Naive thymus-derived CD8-positive, alpha-beta T cell (primary cell): ENCODE measurements around the gene PODXL. TPM values are rescaled to one million over a fixed set of nuclear protein-coding genes. Genes with fewer than 3 reads are reported as not detected.

Experiments
- ATAC-seq, 2 donors: fragments of 150-1000 bp; cut with Tn5 transposase in 1 of 2; sonication (Bioruptor Pico), chemical (Tn5 transposase) in 1 of 2; 1 replicate in 1 of 2; 2 replicates in 1 of 2; pipeline ENCODE4 v1.10.0; 2021; ENCODE audit warnings: mild to moderate bottlenecking in 2 of 2, moderate library complexity in 2 of 2
- POLR2A ChIA-PET: fragments of 350-600 bp; sonication (Branson Sonifier 250); formaldehyde crosslinking; loops from one replicate; lab custom pipeline; 2021; ENCODE audit warnings: antibody characterized with exemption; lab: Charles Lee
- DNase-seq, 10 donors: peaks; one replicate each; pipeline versions ENCODE4 v3.0.0 to v3.0.0-alpha.2; 2020 to 2022
- H3K27ac Mint-ChIP-seq, 10 donors: one replicate each; pipeline ENCODE4 v1.8.0; 2020 to 2022; ENCODE audit warnings: mild to moderate bottlenecking in 10 of 10, mixed read lengths in 10 of 10, moderate library complexity in 4 of 10, inconsistent platforms in 1 of 10
- H3K27me3 Mint-ChIP-seq, 5 donors: one replicate each; pipeline ENCODE4 v1.8.0; 2021 to 2022; ENCODE audit warnings: mixed read lengths in 5 of 5
- H3K36me3 Mint-ChIP-seq, 3 donors: one replicate each; pipeline ENCODE4 v1.8.0; 2020 to 2022; ENCODE audit warnings: mixed read lengths in 3 of 3, mild to moderate bottlenecking in 2 of 3, inconsistent platforms in 1 of 3
- H3K4me1 Mint-ChIP-seq, 4 donors: one replicate each; pipeline ENCODE4 v1.8.0; 2021 to 2022; ENCODE audit warnings: mixed read lengths in 4 of 4
- H3K4me3 Mint-ChIP-seq, 10 donors: one replicate each; pipeline ENCODE4 v1.8.0; 2020 to 2022; ENCODE audit warnings: mild to moderate bottlenecking in 10 of 10, mixed read lengths in 10 of 10, moderate library complexity in 6 of 10, inconsistent platforms in 1 of 10
- H3K9me3 Mint-ChIP-seq, 9 donors: one replicate each; pipeline ENCODE4 v1.8.0; 2020 to 2022; ENCODE audit warnings: mixed read lengths in 9 of 9, mild to moderate bottlenecking in 3 of 9, inconsistent platforms in 1 of 9, moderate library complexity in 1 of 9
- polyA plus RNA-seq, 3 donors: library from polyadenylated mRNA; unstranded; fragments of 300-500 nt; fragmentation: Illumina TruSeq; gene quantifications; one replicate each; pipeline ENCODE4 v1.2.3, GENCODE V29; 2021
- total RNA-seq, 8 experiments: library from RNA in 2 of 8; stranded (reverse) in 2 of 8; gene quantifications; one replicate each; pipeline ENCODE4 v1.2.3 and lab custom pipeline; 2021 to 2026

Gene PODXL
- total RNA-seq, result under 1 TPM; 0.27 to 0.57 TPM
- polyA plus RNA-seq, result under 1 TPM; 0.08 to 0.10 (median 0.09) TPM
- 0.29 to 0.95 (median 0.37) reads per million in 6 experiments for total RNA-seq (lab: John Stamatoyannopoulos, UW)

DNA sequence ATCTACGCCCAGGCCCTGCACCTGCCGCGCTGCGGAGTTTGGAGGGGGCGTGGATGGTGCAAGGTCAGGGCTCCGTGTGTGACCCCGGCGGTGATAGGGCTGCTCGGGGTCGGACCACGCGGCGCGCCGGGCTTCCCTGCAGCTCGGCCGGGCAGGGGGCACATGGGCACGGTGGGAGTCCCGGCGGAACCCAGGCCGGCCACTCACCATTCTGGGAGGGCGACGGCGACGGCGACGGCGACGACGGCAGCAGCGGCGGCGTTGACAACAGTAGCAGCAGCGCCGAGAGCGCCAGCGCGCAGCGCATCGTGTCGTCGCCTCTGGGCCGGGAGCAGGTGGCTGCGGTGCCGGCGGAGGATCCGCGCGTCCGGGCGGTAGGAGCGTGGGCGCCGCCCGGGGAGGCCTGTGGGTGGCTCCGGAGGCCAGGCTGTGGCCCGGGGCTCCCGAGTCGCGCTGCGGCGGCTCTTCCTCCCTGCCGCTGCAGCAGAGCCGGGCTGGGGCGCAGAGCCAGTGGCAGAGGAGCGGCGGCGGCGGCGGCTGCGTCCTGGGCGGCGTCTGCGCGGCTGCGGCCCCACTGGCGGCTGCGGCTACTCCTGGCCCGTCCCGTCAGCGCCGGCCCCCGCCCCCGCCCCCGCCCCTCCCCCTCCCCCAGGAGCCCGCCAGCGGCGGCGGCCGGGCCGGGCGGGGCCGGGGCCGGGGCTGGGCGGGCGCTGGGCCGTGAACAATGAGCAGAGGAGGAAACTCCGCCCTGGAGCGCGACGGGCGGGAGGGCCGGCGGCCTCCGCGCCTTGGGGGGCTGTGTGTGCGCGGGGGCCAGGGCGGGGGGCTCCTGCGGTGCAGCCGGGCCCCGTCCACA is at the start of gene PODXL:
Gene PODXL, minus strand, starts transcription at position 576 of the 856 bp plus-strand sequence. Its CDS starts 269 bp downstream, at position 307.
- H3K9me3 Mint-ChIP-seq, result no peaks in the 10 kb centered on the region
- no peaks in the 10 kb centered on the region for H3K36me3 Mint-ChIP-seq
- H3K4me3 Mint-ChIP-seq, result peak within 1 kb of the TSS; percentile 63 to 86 (median 82)
- ATAC-seq, result peak; percentile 81 to 83
- POLR2A ChIA-PET, result no interaction called here
- DNase-seq, result peak; percentile 8 to 69 (median 36)
- H3K27ac Mint-ChIP-seq, result peak within 1 kb of the TSS in 2 of 10 donors; percentile 28 to 38
- peaks cover 6 to 21% (median 19%) of the 10 kb centered on the region in 4 donors for H3K4me1 Mint-ChIP-seq
- peaks cover 23 to 60% (median 46%) of the 10 kb centered on the region in 5 donors for H3K27me3 Mint-ChIP-seq

- Mint-ChIP-seq H3K4me3 (no peak overlapping the region), H3K9me3 (no peaks in the 10 kb centered on the region), H3K36me3 (no peaks in the 10 kb centered on the region), H3K27me3 (peaks cover 12 to 41% (median 25%) of the 10 kb centered on the region in 5 donors), H3K27ac (no peak overlapping the region), H3K4me1 (peaks cover 0 to 6% (median 0%) of the 10 kb centered on the region in 4 donors)
- no peak for DNase-seq
- ATAC-seq, result no peak
- POLR2A ChIA-PET, result no interaction called here
Observed at GRCh38 chr7:131605280-131605878, 49.0 kb upstream of the PODXL start.

GRCh38 chr7:131604841-131605279 is 48.4 kb upstream of the PODXL start:
- peaks cover 0 to 6% (median 0%) of the 10 kb centered on the region in 4 donors for H3K4me1 Mint-ChIP-seq
- no peaks in the 10 kb centered on the region for H3K9me3 Mint-ChIP-seq
- DNase-seq (no peak), ATAC-seq (no peak)
- POLR2A ChIA-PET, result no interaction called here
- no peak overlapping the region for H3K4me3 Mint-ChIP-seq
- H3K36me3 Mint-ChIP-seq, result no peaks in the 10 kb centered on the region
- no peak overlapping the region for H3K27ac Mint-ChIP-seq
- H3K27me3 Mint-ChIP-seq, result peaks cover 12 to 41% (median 25%) of the 10 kb centered on the region in 5 donors

GRCh38 chr7:131603932-131604331 is 47.5 kb upstream of the PODXL start:
- H3K9me3 Mint-ChIP-seq, result no peaks in the 10 kb centered on the region
- H3K27me3 Mint-ChIP-seq, result peaks cover 12 to 41% (median 25%) of the 10 kb centered on the region in 5 donors
- H3K27ac Mint-ChIP-seq, result no peak overlapping the region
- H3K4me3 Mint-ChIP-seq, result no peak overlapping the region
- ATAC-seq, result no peak
- H3K36me3 Mint-ChIP-seq, result no peaks in the 10 kb centered on the region
- no peak for DNase-seq
- peaks cover 0 to 6% (median 0%) of the 10 kb centered on the region in 4 donors for H3K4me1 Mint-ChIP-seq
- POLR2A ChIA-PET, result no interaction called here

- no peak overlapping the region for H3K27ac Mint-ChIP-seq
- ATAC-seq, result no peak
- no peak overlapping the region for H3K4me3 Mint-ChIP-seq
- no peaks in the 10 kb centered on the region for H3K36me3 Mint-ChIP-seq
- H3K4me1 Mint-ChIP-seq, result peaks cover 0 to 6% (median 0%) of the 10 kb centered on the region in 4 donors
- POLR2A ChIA-PET, result no interaction called here
- DNase-seq, result no peak
- H3K27me3 Mint-ChIP-seq, result peaks cover 10 to 39% (median 22%) of the 10 kb centered on the region in 5 donors
- no peaks in the 10 kb centered on the region for H3K9me3 Mint-ChIP-seq
Observed at GRCh38 chr7:131602994-131603372, 46.6 kb upstream of the PODXL start.

DNA sequence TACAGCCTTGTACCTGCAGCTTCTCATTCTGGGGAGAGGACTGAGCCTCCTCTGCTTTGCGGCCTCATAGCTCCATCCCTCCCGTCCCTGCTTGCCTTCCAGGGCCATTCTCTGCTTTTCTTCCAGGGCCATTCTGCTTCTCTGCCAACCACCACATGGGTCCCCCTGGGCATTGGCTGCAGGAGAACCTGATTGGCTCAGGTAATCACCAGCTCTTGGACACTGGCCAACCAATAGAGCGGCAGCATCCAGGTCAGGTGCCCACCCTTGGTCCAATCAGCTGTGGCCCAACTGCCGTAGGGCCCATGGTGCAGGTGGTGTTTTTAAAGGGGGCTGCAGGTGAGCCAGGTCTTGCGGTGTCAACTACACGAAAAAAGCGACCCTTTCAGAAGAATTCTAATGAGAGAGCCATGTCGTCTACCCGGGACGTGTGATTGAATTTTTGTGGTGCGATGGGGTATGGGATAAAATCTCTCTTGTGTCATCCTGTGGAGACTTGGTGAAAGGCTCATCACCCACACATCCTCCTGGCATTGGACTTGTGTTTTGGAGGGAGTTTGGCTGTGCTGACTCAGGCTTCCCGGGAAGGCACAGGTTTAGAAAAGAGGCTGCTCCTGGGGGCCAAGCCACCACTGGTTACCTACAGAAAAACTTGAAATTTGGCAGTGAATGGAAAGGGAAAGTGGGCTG is 46.0 kb upstream of the PODXL start:
- Mint-ChIP-seq H3K27ac (no peak overlapping the region), H3K4me1 (peaks cover 0 to 6% (median 0%) of the 10 kb centered on the region in 4 donors)
- POLR2A ChIA-PET, result no interaction called here

DNA sequence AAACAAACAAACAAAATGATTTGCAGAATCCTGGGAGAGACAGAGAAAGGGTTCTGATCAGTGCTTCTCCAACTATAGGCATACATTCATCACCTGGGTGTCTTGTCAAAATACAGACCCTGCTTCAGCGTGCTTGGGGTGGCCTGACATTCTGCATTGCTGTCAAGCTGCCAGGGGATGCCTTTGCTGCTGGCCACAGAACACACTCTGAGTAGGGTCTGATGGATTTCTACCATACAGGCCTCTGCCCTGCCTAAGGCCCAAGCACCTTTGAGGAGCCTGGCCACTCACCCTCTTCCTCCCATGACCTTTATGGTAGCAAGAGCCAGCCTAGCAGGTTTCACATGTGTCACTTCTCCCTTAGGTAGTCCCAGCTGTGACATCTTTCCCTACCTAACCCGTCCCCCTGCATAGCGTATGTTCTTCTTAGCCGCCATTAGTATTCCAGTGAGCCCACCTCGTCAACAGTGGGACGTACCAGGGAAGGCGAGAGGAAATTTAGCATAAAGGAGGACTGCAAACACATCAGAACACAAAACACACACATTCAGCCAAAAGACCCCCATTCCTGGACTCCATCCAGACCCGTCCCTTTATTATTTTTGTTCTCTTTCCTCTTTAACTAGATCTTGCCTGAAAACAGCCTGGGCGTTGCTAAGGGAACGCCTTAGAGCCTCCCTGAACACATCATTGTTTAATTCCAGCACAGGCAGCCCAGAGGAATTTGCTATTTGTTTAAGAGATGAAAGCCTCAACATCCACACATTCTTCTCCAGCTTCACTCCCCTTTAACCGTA is 43.9 kb upstream of the PODXL start:
- no peaks in the 10 kb centered on the region for H3K9me3 Mint-ChIP-seq
- no peak for ATAC-seq
- H3K36me3 Mint-ChIP-seq, result no peaks in the 10 kb centered on the region
- DNase-seq, result peak in 1 of 10 donors; percentile 35
- H3K4me1 Mint-ChIP-seq, result no peaks in the 10 kb centered on the region
- H3K27ac Mint-ChIP-seq, result no peak overlapping the region
- no peak overlapping the region for H3K4me3 Mint-ChIP-seq
- H3K27me3 Mint-ChIP-seq, result peaks cover 7 to 23% (median 10%) of the 10 kb centered on the region in 5 donors
- POLR2A ChIA-PET, result no interaction called here

More for the DNA sequence above, 46.0 kb upstream of the PODXL start:
- H3K36me3 Mint-ChIP-seq, result no peaks in the 10 kb centered on the region
- H3K27me3 Mint-ChIP-seq, result peaks cover 10 to 34% (median 17%) of the 10 kb centered on the region in 5 donors
- ATAC-seq (no peak), DNase-seq (peak in 1 of 10 donors; percentile 24)
- H3K4me3 Mint-ChIP-seq, result no peak overlapping the region
- H3K9me3 Mint-ChIP-seq, result no peaks in the 10 kb centered on the region

- no peaks in the 10 kb centered on the region for H3K9me3 Mint-ChIP-seq
- no peaks in the 10 kb centered on the region for H3K4me1 Mint-ChIP-seq
- DNase-seq, result peak in 1 of 10 donors; percentile 21
- H3K4me3 Mint-ChIP-seq, result no peak overlapping the region
- H3K27me3 Mint-ChIP-seq, result peaks cover 0 to 17% (median 4%) of the 10 kb centered on the region in 5 donors
- no peak overlapping the region for H3K27ac Mint-ChIP-seq
- H3K36me3 Mint-ChIP-seq, result no peaks in the 10 kb centered on the region
- POLR2A ChIA-PET, result no interaction called here
- ATAC-seq, result no peak
Observed at GRCh38 chr7:131596785-131597184, 40.4 kb upstream of the PODXL start.

DNA sequence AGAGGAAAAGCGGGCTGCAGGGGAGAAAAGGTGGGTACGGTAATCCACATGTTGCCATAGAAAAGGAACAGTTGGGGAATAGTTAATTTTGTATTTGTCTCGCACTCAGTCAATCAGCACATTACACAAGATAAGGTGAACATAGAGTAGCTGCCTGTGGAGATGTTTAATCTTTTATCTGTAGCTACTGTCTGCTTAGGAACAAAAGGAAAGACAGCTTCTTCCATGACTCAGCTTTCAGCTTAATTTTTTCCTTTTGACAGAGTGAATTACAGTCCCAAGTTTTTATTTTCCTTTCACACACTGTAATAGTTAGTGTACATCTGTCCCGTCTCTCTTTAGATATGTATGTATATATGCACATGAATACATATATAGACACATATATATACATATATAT is 39.3 kb upstream of the PODXL start:
- DNase-seq, result no peak
- no peaks in the 10 kb centered on the region for H3K9me3 Mint-ChIP-seq
- ATAC-seq, result no peak
- no peak overlapping the region for H3K27ac Mint-ChIP-seq
- peaks cover 0 to 15% (median 4%) of the 10 kb centered on the region in 5 donors for H3K27me3 Mint-ChIP-seq
- no peaks in the 10 kb centered on the region for H3K4me1 Mint-ChIP-seq
- H3K4me3 Mint-ChIP-seq, result no peak overlapping the region
- H3K36me3 Mint-ChIP-seq, result no peaks in the 10 kb centered on the region
- POLR2A ChIA-PET, result no interaction called here

- ATAC-seq (no peak), DNase-seq (peak in 1 of 10 donors; percentile 16)
- no peaks in the 10 kb centered on the region for H3K4me1 Mint-ChIP-seq
- no peak overlapping the region for H3K27ac Mint-ChIP-seq
- H3K36me3 Mint-ChIP-seq, result no peaks in the 10 kb centered on the region
- H3K9me3 Mint-ChIP-seq, result no peaks in the 10 kb centered on the region
- peaks cover 0 to 8% (median 4%) of the 10 kb centered on the region in 5 donors for H3K27me3 Mint-ChIP-seq
- H3K4me3 Mint-ChIP-seq, result no peak overlapping the region
- POLR2A ChIA-PET, result no interaction called here
Observed at GRCh38 chr7:131591687-131592319, 35.4 kb upstream of the PODXL start.

DNA sequence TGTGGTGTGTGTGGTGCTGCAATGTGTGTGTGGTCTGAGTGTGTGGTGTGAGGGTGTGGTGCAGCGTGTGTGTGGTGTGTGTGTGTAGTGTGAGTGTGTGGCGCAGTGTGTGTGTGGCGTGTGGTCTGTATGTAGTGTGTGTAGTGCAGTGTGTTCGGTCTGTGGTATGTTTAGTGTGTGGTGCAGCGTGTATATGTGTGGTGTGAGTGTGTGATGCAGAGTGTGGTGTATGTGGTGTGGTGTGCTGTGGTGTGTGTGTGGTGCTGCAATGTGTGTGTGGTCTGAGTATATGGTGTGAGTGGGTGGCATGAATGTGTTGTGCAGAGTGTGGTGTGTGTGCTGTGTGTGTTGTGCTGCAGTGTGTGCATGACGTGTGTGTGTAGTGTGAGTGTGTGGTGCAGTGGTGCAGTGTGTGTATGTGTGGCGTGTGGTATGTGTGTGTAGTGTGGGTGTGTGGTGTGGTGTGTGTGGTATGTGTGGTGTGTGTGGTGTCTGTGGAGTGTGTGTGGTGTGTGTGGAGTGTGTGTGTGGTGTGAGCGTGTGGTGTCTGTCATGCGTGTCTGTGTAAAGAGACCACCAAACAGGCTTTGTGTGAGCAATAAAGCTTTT is 31.0 kb upstream of the PODXL start:
- no peak for ATAC-seq
- Mint-ChIP-seq H3K27ac (no peak overlapping the region), H3K36me3 (no peaks in the 10 kb centered on the region)

More for the DNA sequence above, 31.0 kb upstream of the PODXL start:
- Mint-ChIP-seq H3K4me1 (no peaks in the 10 kb centered on the region), H3K4me3 (no peak overlapping the region), H3K9me3 (no peaks in the 10 kb centered on the region), H3K27me3 (peaks cover 0 to 14% (median 4%) of the 10 kb centered on the region in 5 donors)
- DNase-seq, result no peak
- POLR2A ChIA-PET, result no interaction called here
